ENCODE measurements around the gene PIGZ.

Gene PIGZ

DNA sequence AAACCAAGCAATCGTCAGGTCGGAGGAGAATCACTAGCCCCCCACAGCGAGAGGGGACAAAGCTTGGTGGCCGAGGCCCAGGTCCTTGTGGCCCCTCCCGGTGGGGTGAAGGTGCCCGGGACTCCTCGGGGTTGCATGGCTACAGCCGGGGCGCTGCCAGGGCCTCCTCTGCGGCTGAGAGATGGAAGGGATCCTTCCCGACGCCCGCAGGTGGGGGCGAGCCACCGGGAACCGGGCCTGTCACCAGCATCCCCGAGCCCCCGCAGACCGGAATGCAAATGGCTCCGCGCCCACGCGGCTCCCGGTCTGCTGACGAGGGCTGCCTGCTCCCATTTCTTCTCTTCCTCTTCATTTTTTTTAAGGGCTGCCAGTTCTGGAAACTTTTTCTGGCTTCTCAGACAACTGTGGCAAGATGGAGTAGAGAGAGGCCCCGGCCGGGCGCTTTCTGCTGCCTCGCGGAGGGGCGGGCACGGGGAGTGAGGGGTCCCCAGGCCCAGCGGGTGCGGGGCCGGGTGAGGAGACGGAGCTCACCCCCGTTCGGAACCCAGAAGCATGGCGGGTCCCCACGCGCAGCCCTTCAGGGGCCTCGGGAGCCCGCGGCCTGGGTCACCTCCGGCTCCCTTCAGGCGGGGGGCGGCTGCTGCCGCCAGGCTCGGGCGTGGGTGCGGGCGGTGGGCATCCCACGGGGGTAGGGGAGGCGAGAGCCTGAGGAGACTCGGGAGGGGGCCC is 33.5 kb upstream of the PIGZ start:
- in situ Hi-C loops (cut with MboI; ENCODE audit: low sequenced_read_pairs) = no loop called here

GRCh38 chr3:197001106-197001971 is 32.7 kb upstream of the PIGZ start:
- in situ Hi-C loops (cut with MboI; ENCODE audit: low sequenced_read_pairs) = no loop called here

GRCh38 chr3:197000211-197000610 is 31.6 kb upstream of the PIGZ start:
- in situ Hi-C loops (cut with MboI; ENCODE audit: low sequenced_read_pairs) = no loop called here

DNA sequence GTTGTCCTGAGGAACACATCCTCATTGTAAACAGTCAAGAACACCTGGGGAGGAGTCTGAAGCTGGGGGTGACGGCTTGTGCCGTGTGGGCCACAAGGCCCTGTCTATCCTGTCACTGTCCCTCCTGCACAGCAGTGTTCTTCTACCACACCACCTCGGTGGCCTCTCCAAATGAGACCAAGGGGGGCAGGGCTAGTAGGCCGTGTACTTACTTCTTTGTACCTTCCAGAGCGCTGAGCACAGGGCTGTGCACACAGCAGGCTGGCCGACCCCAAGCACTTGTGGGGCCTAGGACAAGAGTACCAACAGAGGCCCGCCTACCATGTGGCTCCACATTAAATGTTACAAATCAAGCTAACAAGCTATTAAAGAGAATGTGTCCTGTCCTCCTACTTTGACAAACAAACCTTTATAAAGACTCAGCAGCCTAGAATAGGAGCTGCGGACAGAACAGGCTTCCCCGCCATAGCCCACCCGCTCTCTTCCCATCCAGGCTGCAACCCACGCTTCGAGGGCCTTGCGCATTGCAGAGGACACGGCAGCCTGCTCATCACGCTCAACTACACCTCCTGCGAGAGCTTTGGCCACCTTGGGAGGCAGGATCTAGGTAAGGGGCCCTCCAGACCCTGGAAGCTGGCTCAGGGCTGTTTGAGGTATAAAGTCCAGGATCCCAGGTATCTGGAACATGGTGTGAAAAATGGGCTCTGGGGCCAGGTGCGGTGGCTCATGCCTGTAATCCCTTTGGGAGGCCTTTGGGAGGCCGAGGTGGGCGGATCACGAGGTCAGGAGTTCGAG is 30.5 kb upstream of the PIGZ start:
- in situ Hi-C loops (cut with MboI; ENCODE audit: low sequenced_read_pairs) = loop anchor here (25.0 kb wide), 1 partner anchor 513 kb away; no protein-coding TSS in a partner anchor

- in situ Hi-C loops (cut with MboI; ENCODE audit: low sequenced_read_pairs) = loop anchor here (25.0 kb wide), 1 partner anchor 515 kb away; no protein-coding TSS in a partner anchor
Measured at GRCh38 chr3:196997311-196997710, 28.7 kb upstream of the PIGZ start.

DNA sequence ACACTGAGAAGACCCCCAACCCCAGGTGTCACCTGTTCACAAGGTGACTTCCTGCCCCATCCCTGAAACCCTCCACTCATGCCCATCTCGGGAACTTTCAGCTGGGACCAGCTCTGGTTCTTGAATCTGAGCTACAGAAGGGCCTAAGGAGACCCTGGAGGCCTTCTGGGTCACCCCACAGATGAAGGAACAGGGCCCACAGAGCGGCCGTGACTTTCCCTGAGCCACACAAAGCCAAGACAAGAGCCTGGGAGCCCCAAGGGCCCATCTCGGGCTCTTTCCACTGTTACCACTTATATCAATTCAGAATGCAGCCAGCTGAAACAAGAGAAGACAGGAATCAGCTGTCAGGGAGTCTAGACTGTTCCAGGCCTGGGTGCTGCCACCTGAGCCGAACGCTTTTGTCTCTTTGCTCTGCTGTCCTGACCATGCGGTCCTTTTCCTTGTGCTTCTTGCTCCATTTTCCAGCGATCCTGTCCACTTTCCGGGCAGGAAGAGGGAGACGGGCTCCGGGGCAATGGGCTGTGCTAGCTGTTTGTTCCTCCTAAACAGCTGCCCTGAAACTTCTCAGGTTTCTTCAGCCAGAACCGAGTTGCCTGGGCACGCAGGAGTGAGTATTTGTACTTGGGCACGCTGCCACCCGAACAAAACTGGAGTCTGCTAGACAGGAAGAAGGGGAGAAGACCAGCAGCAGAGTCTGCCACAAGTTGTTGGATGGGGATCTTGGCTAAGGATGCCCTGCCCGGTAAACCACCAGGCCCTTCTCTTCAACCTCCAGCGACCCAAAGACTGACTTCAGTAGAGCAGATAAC is 28.0 kb upstream of the PIGZ start:
- in situ Hi-C loops (cut with MboI; ENCODE audit: low sequenced_read_pairs) = loop anchor here (25.0 kb wide), 1 partner anchor 516 kb away; no protein-coding TSS in a partner anchor

DNA sequence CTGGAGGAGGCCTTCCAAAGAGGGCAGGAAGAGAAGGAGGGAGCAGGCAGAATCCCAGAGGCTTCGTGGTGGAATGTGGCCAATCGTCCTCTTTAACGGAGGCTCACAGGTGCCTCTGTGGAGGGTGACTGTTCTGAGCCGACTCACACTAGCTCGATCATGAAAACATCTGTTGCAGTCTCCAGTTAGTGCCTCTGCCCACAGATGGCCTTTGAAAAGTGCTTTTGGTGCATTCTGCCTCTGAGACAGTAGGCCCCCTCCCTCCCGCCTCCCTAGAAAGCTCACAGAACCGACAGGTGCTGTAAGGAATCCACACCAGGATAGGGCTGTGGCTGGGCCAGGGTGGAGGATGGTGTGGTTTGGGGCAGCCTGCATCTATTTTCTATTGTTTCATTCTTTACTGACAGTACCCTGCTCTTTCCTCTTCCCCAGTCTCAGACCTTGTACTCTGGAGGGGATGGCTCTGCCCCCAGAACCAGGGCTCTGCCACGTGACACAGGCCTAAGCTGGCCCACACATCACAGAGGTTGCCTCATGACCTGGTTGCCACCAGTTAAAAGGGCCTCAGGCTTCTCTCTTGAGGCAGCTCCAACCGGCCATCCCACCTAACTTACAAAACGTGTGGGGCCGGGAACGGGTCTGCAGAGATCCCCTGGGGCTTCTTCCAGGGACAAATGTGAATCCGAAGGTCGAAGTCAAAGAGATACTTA is 27.2 kb upstream of the PIGZ start:
- in situ Hi-C loops (cut with MboI; ENCODE audit: low sequenced_read_pairs) = loop anchor here (25.0 kb wide), 1 partner anchor 516 kb away; no protein-coding TSS in a partner anchor

GRCh38 chr3:196995027-196995426 is 26.4 kb upstream of the PIGZ start:
- in situ Hi-C loops (cut with MboI; ENCODE audit: low sequenced_read_pairs) = loop anchor here (25.0 kb wide), 1 partner anchor 517 kb away; no protein-coding TSS in a partner anchor

GRCh38 chr3:196994056-196994455 is 25.4 kb upstream of the PIGZ start:
- in situ Hi-C loops (cut with MboI; ENCODE audit: low sequenced_read_pairs) = loop anchor here (25.0 kb wide), 1 partner anchor 518 kb away; no protein-coding TSS in a partner anchor

DNA sequence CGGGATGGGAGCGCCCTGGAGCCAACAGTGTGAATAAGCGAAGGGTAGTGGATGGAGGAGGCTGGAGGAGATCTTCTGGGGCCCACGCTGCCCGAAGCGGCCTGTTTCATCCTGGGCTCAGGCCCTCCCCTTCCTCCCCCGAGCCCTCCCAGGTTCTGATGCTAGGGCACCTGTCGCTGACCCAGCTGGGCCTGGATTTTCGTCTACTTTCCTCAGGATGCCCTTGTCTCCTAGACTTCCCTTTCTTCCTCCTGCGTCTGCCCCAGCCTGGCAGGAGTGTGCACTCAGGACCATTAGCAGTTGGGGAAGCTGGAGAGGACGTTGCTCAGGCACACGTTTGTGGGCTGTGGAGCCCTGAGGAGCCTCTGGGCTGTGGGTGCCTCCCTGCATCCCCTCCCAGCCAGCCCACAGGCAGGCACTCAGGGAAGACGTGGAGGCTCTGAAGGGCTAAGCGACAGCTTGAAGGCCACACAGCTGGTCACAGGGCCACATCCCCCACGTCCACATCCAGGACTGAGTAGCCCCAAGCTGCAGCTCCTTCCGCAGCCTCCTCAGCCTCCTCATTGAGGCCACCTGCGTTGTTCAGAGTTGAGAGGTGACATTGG is 23.9 kb upstream of the PIGZ start:
- in situ Hi-C loops (cut with MboI; ENCODE audit: low sequenced_read_pairs) = loop anchor here (25.0 kb wide), 1 partner anchor 520 kb away; no protein-coding TSS in a partner anchor

GRCh38 chr3:196991581-196992460 is 23.2 kb upstream of the PIGZ start:
- in situ Hi-C loops (cut with MboI; ENCODE audit: low sequenced_read_pairs) = loop anchor here (25.0 kb wide), 1 partner anchor 520 kb away; no protein-coding TSS in a partner anchor

- in situ Hi-C loops (cut with MboI; ENCODE audit: low sequenced_read_pairs) = loop anchor here (25.0 kb wide), 1 partner anchor 522 kb away; no protein-coding TSS in a partner anchor
Measured at GRCh38 chr3:196990601-196991007, 22.0 kb upstream of the PIGZ start.

DNA sequence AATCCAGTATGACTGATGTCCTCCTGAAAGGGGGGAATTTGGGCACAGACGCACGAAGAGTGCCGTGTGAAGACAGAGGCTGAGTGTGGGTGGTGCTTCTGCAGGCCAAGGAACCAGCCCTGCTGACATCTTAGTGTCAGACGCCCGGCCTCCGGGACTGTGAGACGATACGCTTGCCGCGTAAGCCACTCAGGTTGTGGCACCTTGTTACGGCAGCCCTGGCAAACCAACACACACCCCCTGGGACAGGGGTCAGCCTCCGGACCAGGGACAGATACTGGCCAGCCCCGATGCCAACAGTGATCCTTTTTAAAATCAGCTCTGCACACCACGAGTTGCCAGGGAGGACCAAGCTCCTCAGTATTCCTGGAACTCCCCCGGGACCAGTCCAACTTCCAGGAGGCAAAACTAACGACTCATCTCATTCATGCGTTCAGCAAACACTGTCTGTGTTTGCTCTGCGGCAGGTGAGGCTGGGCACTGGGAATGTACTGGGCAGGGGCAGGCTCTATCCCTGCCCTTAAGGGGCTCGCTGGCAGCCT is 21.2 kb upstream of the PIGZ start:
- in situ Hi-C loops (cut with MboI; ENCODE audit: low sequenced_read_pairs) = loop anchor here (25.0 kb wide), 1 partner anchor 523 kb away; no protein-coding TSS in a partner anchor

DNA sequence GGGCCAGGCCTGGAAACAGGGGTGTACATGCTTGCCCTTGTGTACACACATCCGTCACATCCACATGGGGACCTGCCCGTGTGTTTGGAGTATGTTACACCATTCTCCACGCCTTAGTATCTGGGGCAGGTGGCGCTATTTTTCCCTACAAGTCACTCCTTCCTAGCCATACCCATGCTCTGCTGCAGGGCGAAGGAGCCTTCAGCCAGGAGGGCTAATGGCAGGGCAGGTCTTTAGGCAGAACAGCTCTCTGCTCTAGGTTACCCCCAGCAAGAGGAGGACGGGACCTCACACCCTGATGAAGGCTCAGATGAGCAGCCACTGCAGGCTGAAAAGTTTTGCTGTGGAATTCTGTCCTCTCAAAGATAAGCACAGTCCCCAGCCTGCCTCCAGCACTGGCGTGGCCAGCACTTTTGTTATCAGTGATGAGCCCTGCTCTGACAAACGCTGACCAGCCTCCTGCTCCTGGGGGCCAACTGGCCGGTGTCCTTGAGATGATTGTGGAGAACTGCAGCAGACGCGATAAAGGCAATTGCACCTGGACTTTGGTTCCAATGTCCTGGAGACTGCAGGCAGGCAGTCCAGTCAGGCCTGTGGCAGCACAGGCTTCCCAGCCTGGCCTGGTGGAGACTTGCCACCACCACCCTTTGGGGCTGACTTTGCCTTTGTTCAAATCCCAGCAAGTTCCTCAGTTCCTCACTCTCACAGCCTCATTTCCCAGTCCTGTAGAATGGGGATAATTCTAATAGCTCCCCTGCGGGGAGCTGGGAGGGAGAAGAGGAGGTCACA is 19.8 kb upstream of the PIGZ start:
- in situ Hi-C loops (cut with MboI; ENCODE audit: low sequenced_read_pairs) = loop anchor here (25.0 kb wide), 1 partner anchor 524 kb away; no protein-coding TSS in a partner anchor

- in situ Hi-C loops (cut with MboI; ENCODE audit: low sequenced_read_pairs) = loop anchor here (25.0 kb wide), 1 partner anchor 525 kb away; no protein-coding TSS in a partner anchor
Measured at GRCh38 chr3:196987022-196987421, 18.4 kb upstream of the PIGZ start.

All from HL-60/S4 treated with retinoic acid at 250 ng/mL for 4 days and 3 days (cell line).